Psoas muscle (tissue), 8 donors: ENCODE measurements around the gene RNF133. TPM values are rescaled to one million over a fixed set of nuclear protein-coding genes. Genes with fewer than 3 reads are reported as not detected.

Experiments
- ATAC-seq, 4 donors: fragments of 200-7000 bp; cut with Tn5 transposase; one replicate each; pipeline ENCODE4 v1.9.1; 2020; ENCODE audit warnings: moderate library complexity in 3 of 4, mild to moderate bottlenecking in 2 of 4
- DNase-seq, 2 donors: peaks; one replicate each; pipeline ENCODE4 v3.0.0-alpha.2; 2020
- H3K27ac ChIP-seq: fragments of 200-600 bp; one replicate; pipeline ENCODE4 v1.8.0; 2022
- H3K27me3 ChIP-seq, 3 donors: fragments of 200-600 bp in 1 of 3; one replicate each; pipeline versions ENCODE4 v1.6.1 to v1.8.0; 2013 to 2022; ENCODE audit warnings: low read length in 2 of 3, mild to moderate bottlenecking in 2 of 3, moderate library complexity in 1 of 3; ENCODE audit not compliant: insufficient read depth in 3 of 3
- H3K36me3 ChIP-seq, 2 donors: fragments of 200-600 bp in 1 of 2; one replicate each; pipeline versions ENCODE4 v1.6.1 to v1.8.0; 2013 to 2022; ENCODE audit warnings: low read depth in 1 of 2, mild to moderate bottlenecking in 1 of 2, moderate library complexity in 1 of 2; ENCODE audit not compliant: insufficient read depth in 1 of 2
- H3K4me1 ChIP-seq: fragments of 200-600 bp; one replicate; pipeline ENCODE4 v1.8.0; 2022
- H3K4me3 ChIP-seq: fragments of 200-600 bp; one replicate; pipeline ENCODE4 v1.8.0; 2022; ENCODE audit warnings: mild to moderate bottlenecking
- H3K9me3 ChIP-seq: fragments of 200-600 bp; one replicate; pipeline ENCODE4 v1.8.0; 2022
- WGBS, 3 donors: extraction: QIAGEN DNeasy Blood & Tissue Kit; methylation state at CpG; one replicate each; pipeline versions ENCODE4 v1.1.6 to v1.1.7; 2013; 5-methylcytosine and 5-hydroxymethylcytosine counted together
- intact Hi-C, 2 donors: fragments of 100-400 bp; cut with DNase I; formaldehyde crosslinking; loops; one replicate each; pipeline versions ENCODE4 v1.11.0 to v1.14.2; 2022
- long read RNA-seq, 2 donors: library from polyadenylated mRNA; unstranded; transcript quantifications; one replicate each; pipeline ENCODE4 v2.0.0, GENCODE V29; 2021
- polyA plus RNA-seq, 3 donors: library from polyadenylated mRNA; stranded (reverse); fragments of 200-250 nt; gene quantifications; one replicate each; pipeline ENCODE4 v1.2.3, GENCODE V29; 2013
- total RNA-seq, 4 donors: library from RNA; stranded (reverse); fragmentation: NEBNext Ultra II Directional in 2 of 4; extraction: Animal tissue kit (Norgen Biotek cat#: 25700) in 2 of 4; gene quantifications; one replicate each; pipeline versions ENCODE4 v1.2.1 to v1.2.4, GENCODE V29; 2021 to 2023
- TF ChIP-seq, protein P1 (sequence below): fragments of 200-600 bp; IDR thresholded peaks from one replicate; pipeline ENCODE4 v1.8.0; 2022; ENCODE audit warnings: antibody characterized with exemption
- donor health status: healthy with polysubstance abuse.
- donor health status: DM: no; HTN: no; CAD: no; lungs with moderate emphysema.
- donor health status: Bipolar disorder and iron deficiency.
- donor health status: healthy.
- donor health status: DM: yes; HTN: yes; CAD: no.
- donor health status: DM: no; HTN: no; CAD: no.
- donor health status: DM: no; HTN: no; CAD: no.
- donor health status: DM: yes; HTN: yes; CAD: no.

The RNF133 gene, protein sequence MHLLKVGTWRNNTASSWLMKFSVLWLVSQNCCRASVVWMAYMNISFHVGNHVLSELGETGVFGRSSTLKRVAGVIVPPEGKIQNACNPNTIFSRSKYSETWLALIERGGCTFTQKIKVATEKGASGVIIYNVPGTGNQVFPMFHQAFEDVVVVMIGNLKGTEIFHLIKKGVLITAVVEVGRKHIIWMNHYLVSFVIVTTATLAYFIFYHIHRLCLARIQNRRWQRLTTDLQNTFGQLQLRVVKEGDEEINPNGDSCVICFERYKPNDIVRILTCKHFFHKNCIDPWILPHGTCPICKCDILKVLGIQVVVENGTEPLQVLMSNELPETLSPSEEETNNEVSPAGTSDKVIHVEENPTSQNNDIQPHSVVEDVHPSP
- total RNA-seq, result under 1 TPM in 1 of 4 donors, not detected in 3; 0.16 TPM
- not detected for polyA plus RNA-seq
- long read RNA-seq, donor 1, result 0 reads
- long read RNA-seq, donor 2, result 0 reads

DNA sequence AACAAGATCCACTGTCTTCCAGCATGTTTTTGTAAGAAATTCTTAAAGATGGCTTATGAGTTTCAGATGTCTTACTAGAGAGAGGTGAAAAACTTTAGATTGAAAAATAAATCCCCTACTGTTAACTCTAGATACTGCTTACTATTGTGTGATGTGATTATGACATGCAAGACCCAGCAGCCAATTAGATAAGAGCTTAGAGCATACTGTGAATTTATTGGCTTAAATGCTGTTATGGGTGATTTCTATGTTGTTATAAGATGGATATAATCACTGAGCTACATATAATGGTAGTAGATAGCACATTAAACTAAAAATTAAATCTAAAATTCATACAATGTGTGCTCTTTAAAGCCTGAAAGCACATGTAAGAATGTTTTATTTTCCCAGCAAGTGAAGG lies at the start of gene RNF133:
Gene RNF133 (minus strand): TSS at position 101 of the 400 bp plus-strand sequence. CDS start 199 bp downstream, outside the sequence.
- no peaks in the 10 kb centered on the region for H3K4me1 ChIP-seq
- H3K27ac ChIP-seq, result no peak within 1 kb of the TSS
- TF ChIP-seq, protein P1, sequence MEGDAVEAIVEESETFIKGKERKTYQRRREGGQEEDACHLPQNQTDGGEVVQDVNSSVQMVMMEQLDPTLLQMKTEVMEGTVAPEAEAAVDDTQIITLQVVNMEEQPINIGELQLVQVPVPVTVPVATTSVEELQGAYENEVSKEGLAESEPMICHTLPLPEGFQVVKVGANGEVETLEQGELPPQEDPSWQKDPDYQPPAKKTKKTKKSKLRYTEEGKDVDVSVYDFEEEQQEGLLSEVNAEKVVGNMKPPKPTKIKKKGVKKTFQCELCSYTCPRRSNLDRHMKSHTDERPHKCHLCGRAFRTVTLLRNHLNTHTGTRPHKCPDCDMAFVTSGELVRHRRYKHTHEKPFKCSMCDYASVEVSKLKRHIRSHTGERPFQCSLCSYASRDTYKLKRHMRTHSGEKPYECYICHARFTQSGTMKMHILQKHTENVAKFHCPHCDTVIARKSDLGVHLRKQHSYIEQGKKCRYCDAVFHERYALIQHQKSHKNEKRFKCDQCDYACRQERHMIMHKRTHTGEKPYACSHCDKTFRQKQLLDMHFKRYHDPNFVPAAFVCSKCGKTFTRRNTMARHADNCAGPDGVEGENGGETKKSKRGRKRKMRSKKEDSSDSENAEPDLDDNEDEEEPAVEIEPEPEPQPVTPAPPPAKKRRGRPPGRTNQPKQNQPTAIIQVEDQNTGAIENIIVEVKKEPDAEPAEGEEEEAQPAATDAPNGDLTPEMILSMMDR, result no peak
- no peaks in the 10 kb centered on the region for H3K27me3 ChIP-seq
- no peaks in the 10 kb centered on the region for H3K9me3 ChIP-seq
- no peak for ATAC-seq
- H3K4me3 ChIP-seq, result no peak within 1 kb of the TSS
- H3K36me3 ChIP-seq, result no peaks in the 10 kb centered on the region
- DNase-seq, result no peak
- intact Hi-C loops, result no loop called here

DNA sequence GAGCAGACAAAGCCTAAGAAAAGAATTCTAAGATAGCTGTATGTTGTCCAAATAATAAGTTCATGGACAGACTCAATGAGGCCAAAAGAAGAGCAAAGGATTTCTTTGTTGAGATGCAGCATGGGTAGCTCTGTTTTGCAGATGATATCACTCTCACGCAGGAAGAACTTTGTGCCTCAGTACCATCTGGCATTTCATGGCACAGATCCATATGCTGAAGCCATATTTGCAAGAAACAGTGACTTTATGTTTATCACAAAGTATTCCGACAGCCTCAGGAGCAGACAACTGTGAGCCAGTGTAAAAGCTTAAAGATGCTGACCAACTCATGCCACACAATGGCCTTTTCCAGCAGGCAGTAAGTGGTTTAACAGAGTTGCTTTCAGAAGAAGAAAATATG lies 49.3 kb upstream of the RNF133 start:
- ATAC-seq (no peak), DNase-seq (no peak)
- Histone ChIP-seq H3K27me3 (no peaks in the 10 kb centered on the region), H3K4me1 (no peaks in the 10 kb centered on the region), H3K9me3 (no peaks in the 10 kb centered on the region), H3K4me3 (no peak overlapping the region), H3K36me3 (no peaks in the 10 kb centered on the region), H3K27ac (no peak overlapping the region)
- TF ChIP-seq, protein P1, result no peak
- WGBS, 3 donors, result 61 to 76% (median 63%) methylated on average over 2 of the region's 2 CpGs
- intact Hi-C loops, result no loop called here

DNA sequence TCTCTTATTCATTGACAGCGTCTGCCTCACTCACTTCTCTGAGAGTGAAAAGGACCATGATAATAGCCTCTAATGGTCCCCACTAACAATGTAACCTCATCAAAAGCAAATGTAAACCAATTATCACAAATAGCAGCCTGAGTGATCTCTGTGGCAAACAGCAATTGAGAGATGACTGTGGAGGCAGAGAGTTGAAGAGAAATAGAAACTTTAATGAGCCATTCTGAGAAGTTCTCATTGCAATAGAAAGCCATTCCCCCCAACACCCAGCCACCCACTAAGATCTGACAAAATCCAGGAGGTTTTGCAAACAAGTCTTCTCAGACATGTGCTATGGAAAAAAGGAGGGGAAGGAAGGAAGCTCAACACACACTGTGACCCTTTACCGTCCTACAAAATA lies 48.0 kb upstream of the RNF133 start:
- Histone ChIP-seq H3K27me3 (no peaks in the 10 kb centered on the region), H3K9me3 (no peaks in the 10 kb centered on the region), H3K4me1 (no peaks in the 10 kb centered on the region), H3K4me3 (no peak overlapping the region), H3K36me3 (no peaks in the 10 kb centered on the region), H3K27ac (no peak overlapping the region)
- ATAC-seq, result no peak
- WGBS, 3 donors, result 64 to 67% (median 65%) methylated on average over 2 of the region's 2 CpGs
- DNase-seq, result no peak
- intact Hi-C loops, result no loop called here
- TF ChIP-seq, protein P1, result no peak

DNA sequence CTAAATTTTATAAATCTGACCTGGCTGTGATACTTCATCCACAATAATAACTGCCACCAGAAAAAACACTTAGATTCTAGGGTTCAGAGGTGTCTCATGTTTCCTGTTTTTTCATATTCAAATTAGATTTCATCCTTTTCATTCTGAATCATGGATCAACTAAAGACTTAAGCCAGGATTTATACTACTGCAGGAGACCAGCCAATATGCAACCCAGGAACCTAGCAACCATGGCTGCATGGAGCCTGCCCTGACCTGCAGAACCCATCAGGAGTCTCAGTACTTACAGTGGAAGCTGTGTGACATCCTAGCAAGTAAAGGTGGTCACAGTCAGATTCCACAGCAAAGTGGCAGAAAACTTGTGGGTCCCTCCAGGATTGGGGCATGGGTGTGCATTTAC lies 44.3 kb upstream of the RNF133 start:
- H3K27ac ChIP-seq, result no peak overlapping the region
- no peak for ATAC-seq
- H3K4me3 ChIP-seq, result no peak overlapping the region
- no peaks in the 10 kb centered on the region for H3K36me3 ChIP-seq
- intact Hi-C loops, result no loop called here
- no peak for DNase-seq
- H3K27me3 ChIP-seq, result no peaks in the 10 kb centered on the region
- TF ChIP-seq, protein P1, result no peak
- no peaks in the 10 kb centered on the region for H3K9me3 ChIP-seq
- H3K4me1 ChIP-seq, result no peaks in the 10 kb centered on the region

DNA sequence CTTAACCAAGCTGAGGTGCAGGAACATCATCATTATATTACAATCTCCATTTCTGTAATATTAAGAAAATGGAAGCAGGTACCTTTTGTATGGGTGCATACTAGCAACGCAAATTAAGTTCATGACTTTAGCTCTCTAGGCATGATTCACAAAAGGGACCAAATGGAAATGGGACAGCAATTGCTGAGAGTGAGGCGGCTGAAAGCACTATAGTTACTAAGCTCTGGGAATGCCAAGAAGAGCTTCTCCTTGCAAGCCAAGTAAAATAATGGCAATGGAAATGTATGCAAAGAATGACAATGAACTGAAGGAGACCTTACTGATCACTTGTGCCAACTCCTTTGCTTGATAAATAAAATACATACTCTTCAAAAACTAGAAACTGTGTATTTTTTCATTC lies 40.0 kb upstream of the RNF133 start:
- H3K4me1 ChIP-seq, result no peaks in the 10 kb centered on the region
- 76 to 82% (median 77%) methylated on average over 2 of the region's 2 CpGs for whole genome bisulfite sequencing, 3 donors

More for the DNA sequence above, 40.0 kb upstream of the RNF133 start:
- DNase-seq (no peak), ATAC-seq (no peak)
- Histone ChIP-seq H3K36me3 (no peaks in the 10 kb centered on the region), H3K4me3 (no peak overlapping the region), H3K27ac (no peak overlapping the region), H3K9me3 (no peaks in the 10 kb centered on the region), H3K27me3 (no peaks in the 10 kb centered on the region)
- intact Hi-C loops, result no loop called here
- TF ChIP-seq, protein P1, result no peak
